Caco-2 (cell line): ENCODE data around the gene ASH1L. TPM values are rescaled to one million over a fixed set of nuclear protein-coding genes. Genes with fewer than 3 reads are reported as not detected.

Experiments used
- BruUV-seq: library from RNA; stranded (reverse); fragments of 400-500 nt; replicated peaks from 2 replicates; lab custom pipeline; 2021; lab: Mats Ljungman, UMichigan
- CTCF ChIA-PET: fragments of 300-600 bp; sonication (Branson Sonifier 250); formaldehyde crosslinking; loops from one replicate; lab custom pipeline; 2022; ENCODE audit warnings: antibody characterized with exemption; lab: Charles Lee
- POLR2A ChIA-PET: fragments of 300-600 bp; sonication (Branson Sonifier 250); formaldehyde crosslinking; loops from one replicate; lab custom pipeline; 2022; ENCODE audit warnings: antibody characterized with exemption; lab: Charles Lee
- DNase-seq, 2 experiments: peaks; one replicate each; pipeline versions ENCODE4 v3.0.0 to v3.0.0-alpha.2; 2020 to 2022
- H3K27me3 ChIP-seq: replicated peaks from 2 replicates; pipeline ENCODE4 v1.6.0; 2011; ENCODE audit warnings: low read length; ENCODE audit not compliant: control insufficient read depth, insufficient read depth
- H3K36me3 ChIP-seq: 2 replicates; pipeline ENCODE4 v1.5.1; 2011; ENCODE audit warnings: low read length; ENCODE audit not compliant: control insufficient read depth, insufficient read depth
- H3K4me1 ChIP-seq: fragments of 250-450 bp; sonication (Bioruptor Pico); 2 replicates; pipeline ENCODE4 v1.5.1; 2020; ENCODE audit warnings: mild to moderate bottlenecking
- H3K4me3 ChIP-seq: 2 replicates; pipeline ENCODE4 v1.5.1; 2011; ENCODE audit warnings: low read depth, mild to moderate bottlenecking, control low read depth, low read length
- H3K9me3 ChIP-seq: fragments of 250-450 bp; sonication (Bioruptor Pico); 2 replicates; pipeline ENCODE4 v1.5.1; 2020; ENCODE audit warnings: mild to moderate bottlenecking, moderate library complexity
- H3K27ac Mint-ChIP-seq: one replicate; pipeline ENCODE4 v1.8.0; 2022; ENCODE audit warnings: mixed read lengths; ENCODE audit not compliant: unreplicated experiment
- H3K27me3 Mint-ChIP-seq: one replicate; pipeline ENCODE4 v1.8.0; 2022; ENCODE audit warnings: mixed read lengths; ENCODE audit not compliant: insufficient read depth, unreplicated experiment
- H3K36me3 Mint-ChIP-seq: one replicate; pipeline ENCODE4 v1.8.0; 2022; ENCODE audit warnings: mild to moderate bottlenecking, mixed read lengths; ENCODE audit not compliant: insufficient read depth, unreplicated experiment
- H3K4me1 Mint-ChIP-seq: one replicate; pipeline ENCODE4 v1.8.0; 2022; ENCODE audit warnings: low read depth, mixed read lengths; ENCODE audit not compliant: unreplicated experiment
- H3K4me3 Mint-ChIP-seq: one replicate; pipeline ENCODE4 v1.8.0; 2022; ENCODE audit warnings: mild to moderate bottlenecking, moderate library complexity, mixed read lengths; ENCODE audit not compliant: unreplicated experiment
- H3K9me3 Mint-ChIP-seq: one replicate; pipeline ENCODE4 v1.8.0; 2022; ENCODE audit warnings: mixed read lengths; ENCODE audit not compliant: unreplicated experiment
- intact Hi-C: fragments of 100-400 bp; cut with micrococcal nuclease; formaldehyde crosslinking; loops from one replicate; pipeline ENCODE4 v1.10.0; 2022; ENCODE audit not compliant: unreplicated experiment
- total RNA-seq: library from RNA; stranded (reverse); gene quantifications from 2 replicates; pipeline ENCODE4 v1.2.3, GENCODE V29; 2022
- TF ChIP-seq, protein P1 (sequence below), 2 experiments: fragments of 200-600 bp in 1 of 2; IDR thresholded peaks; 1 replicate in 1 of 2; 2 replicates in 1 of 2; pipeline versions ENCODE4 v1.5.1 to v1.8.0; 2011 to 2022; ENCODE audit warnings: antibody characterized with exemption in 1 of 2, control low read depth in 1 of 2, inconsistent platforms in 1 of 2, low read depth in 1 of 2, low read length in 1 of 2, mild to moderate bottlenecking in 1 of 2, moderate library complexity in 1 of 2; ENCODE audit not compliant: insufficient read depth in 1 of 2, severe bottlenecking in 1 of 2, unreplicated experiment in 1 of 2

ASH1L gene
- total RNA-seq, 1 experiment from 2014 or later, result 39.4 TPM

GRCh38 chr1:155300024-155300423 is 262.6 kb downstream of the ASH1L start:
- no peak for DNase-seq
- no TSS peak for BruUV-seq
- H3K4me3 ChIP-seq, result no peak overlapping the region
- intact Hi-C loops, result no loop called here
- no peaks in the 10 kb centered on the region for H3K36me3 ChIP-seq
- H3K4me3 Mint-ChIP-seq, result no peak overlapping the region
- ChIA-PET POLR2A (no interaction called here), CTCF (no interaction called here)
- no peaks in the 10 kb centered on the region for H3K36me3 Mint-ChIP-seq
- H3K4me1 Mint-ChIP-seq, result peaks cover 6% of the 10 kb centered on the region
- no peaks in the 10 kb centered on the region for H3K9me3 ChIP-seq
- no peaks in the 10 kb centered on the region for H3K9me3 Mint-ChIP-seq
- H3K27ac Mint-ChIP-seq, result no peak overlapping the region
- no peaks in the 10 kb centered on the region for H3K4me1 ChIP-seq
- TF ChIP-seq, protein P1, sequence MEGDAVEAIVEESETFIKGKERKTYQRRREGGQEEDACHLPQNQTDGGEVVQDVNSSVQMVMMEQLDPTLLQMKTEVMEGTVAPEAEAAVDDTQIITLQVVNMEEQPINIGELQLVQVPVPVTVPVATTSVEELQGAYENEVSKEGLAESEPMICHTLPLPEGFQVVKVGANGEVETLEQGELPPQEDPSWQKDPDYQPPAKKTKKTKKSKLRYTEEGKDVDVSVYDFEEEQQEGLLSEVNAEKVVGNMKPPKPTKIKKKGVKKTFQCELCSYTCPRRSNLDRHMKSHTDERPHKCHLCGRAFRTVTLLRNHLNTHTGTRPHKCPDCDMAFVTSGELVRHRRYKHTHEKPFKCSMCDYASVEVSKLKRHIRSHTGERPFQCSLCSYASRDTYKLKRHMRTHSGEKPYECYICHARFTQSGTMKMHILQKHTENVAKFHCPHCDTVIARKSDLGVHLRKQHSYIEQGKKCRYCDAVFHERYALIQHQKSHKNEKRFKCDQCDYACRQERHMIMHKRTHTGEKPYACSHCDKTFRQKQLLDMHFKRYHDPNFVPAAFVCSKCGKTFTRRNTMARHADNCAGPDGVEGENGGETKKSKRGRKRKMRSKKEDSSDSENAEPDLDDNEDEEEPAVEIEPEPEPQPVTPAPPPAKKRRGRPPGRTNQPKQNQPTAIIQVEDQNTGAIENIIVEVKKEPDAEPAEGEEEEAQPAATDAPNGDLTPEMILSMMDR (IDR thresholded peaks at IDR 0.05; ENCODE audit: insufficient read depth in 1 of 2, low read depth in 1 of 2, low read length in 1 of 2, severe bottlenecking in 1 of 2, unreplicated experiment in 1 of 2), result no peak
- no peaks in the 10 kb centered on the region for H3K27me3 Mint-ChIP-seq
- no peaks in the 10 kb centered on the region for H3K27me3 ChIP-seq

DNA sequence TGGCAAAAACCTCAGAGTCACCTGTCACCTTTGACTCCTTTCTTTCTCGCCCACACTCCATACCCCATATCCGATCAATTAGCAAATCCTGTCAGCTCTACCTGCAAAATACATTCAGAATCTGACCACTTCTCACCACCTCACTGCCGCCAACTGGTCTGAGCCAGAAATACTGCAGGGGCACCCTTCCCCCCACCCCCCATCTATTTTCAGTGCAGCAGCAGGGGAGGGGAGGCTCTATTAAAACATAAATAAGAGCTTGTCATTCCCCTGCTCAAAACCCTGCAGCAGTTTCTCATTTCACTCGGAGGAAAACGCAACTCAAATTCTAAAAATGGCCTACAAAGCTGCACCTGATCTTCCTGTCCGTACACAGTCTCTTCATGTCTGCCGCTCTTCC is 265.2 kb downstream of the ASH1L start:
- DNase-seq, result no peak
- no peaks in the 10 kb centered on the region for H3K9me3 Mint-ChIP-seq
- ChIA-PET CTCF (no interaction called here), POLR2A (no interaction called here)
- H3K36me3 Mint-ChIP-seq, result no peaks in the 10 kb centered on the region
- intact Hi-C loops, result no loop called here
- Histone ChIP-seq H3K9me3 (no peaks in the 10 kb centered on the region), H3K36me3 (no peaks in the 10 kb centered on the region), H3K27me3 (no peaks in the 10 kb centered on the region), H3K4me3 (no peak overlapping the region), H3K4me1 (no peaks in the 10 kb centered on the region)
- no TSS peak for BruUV-seq
- H3K4me3 Mint-ChIP-seq, result no peak overlapping the region
- H3K27ac Mint-ChIP-seq, result no peak overlapping the region
- TF ChIP-seq, protein P1 (IDR thresholded peaks at IDR 0.05; ENCODE audit: insufficient read depth in 1 of 2, low read depth in 1 of 2, low read length in 1 of 2, severe bottlenecking in 1 of 2, unreplicated experiment in 1 of 2), result no peak
- no peaks in the 10 kb centered on the region for H3K27me3 Mint-ChIP-seq
- no peaks in the 10 kb centered on the region for H3K4me1 Mint-ChIP-seq

DNA sequence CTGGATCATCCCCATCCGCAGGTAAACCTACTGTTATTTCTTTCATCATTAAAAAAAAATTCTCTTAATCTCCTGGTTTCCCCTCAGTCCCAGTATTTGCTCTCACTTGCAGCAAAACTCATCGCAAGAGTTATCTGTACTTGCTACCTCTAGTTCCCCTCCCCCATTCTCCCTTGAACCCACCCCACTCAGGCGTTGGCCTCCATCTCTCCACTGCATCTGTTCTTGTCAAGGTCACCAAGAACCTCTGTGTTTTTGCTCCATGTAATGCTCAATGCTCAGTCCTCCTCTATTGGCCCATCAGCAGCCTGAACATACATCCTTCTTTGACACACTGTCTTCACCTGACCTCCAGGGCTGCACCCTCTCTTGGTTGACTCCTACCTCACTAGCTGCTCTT is 265.9 kb downstream of the ASH1L start:
- H3K4me3 ChIP-seq, result no peak overlapping the region
- Mint-ChIP-seq H3K27ac (no peak overlapping the region), H3K9me3 (no peaks in the 10 kb centered on the region), H3K27me3 (no peaks in the 10 kb centered on the region), H3K4me3 (no peak overlapping the region), H3K4me1 (no peaks in the 10 kb centered on the region), H3K36me3 (peaks cover under 1% of the 10 kb centered on the region)
- DNase-seq, result no peak
- BruUV-seq, result no TSS peak
- CTCF ChIA-PET, result no interaction called here
- POLR2A ChIA-PET, result no interaction called here
- H3K36me3 ChIP-seq, result no peaks in the 10 kb centered on the region
- intact Hi-C loops, result no loop called here
- TF ChIP-seq, protein P1 (IDR thresholded peaks at IDR 0.05; ENCODE audit: insufficient read depth in 1 of 2, low read depth in 1 of 2, low read length in 1 of 2, severe bottlenecking in 1 of 2, unreplicated experiment in 1 of 2), result no peak
- H3K4me1 ChIP-seq, result no peaks in the 10 kb centered on the region
- no peaks in the 10 kb centered on the region for H3K9me3 ChIP-seq
- no peaks in the 10 kb centered on the region for H3K27me3 ChIP-seq
